IMR-90 (cell line): ENCODE data around the gene PCYT1A. TPM values are rescaled to one million over a fixed set of nuclear protein-coding genes. Genes with fewer than 3 reads are reported as not detected.

Experiments used
- ATAC-seq: fragments of 200-7000 bp; cut with Tn5 transposase; 2 replicates; pipeline ENCODE4 v1.9.1; 2020; ENCODE audit warnings: low read depth, mild to moderate bottlenecking, moderate library complexity
- BruUV-seq: library from RNA; stranded (reverse); fragments of 400-500 nt; replicated peaks from 2 replicates; lab custom pipeline; 2021; lab: Mats Ljungman, UMichigan
- CTCF ChIA-PET: fragments of 300-600 bp; formaldehyde crosslinking; extraction: SDS; loops from one replicate; lab custom pipeline; 2021; ENCODE audit warnings: antibody characterized with exemption; lab: Yijun Ruan, JAX
- POLR2A ChIA-PET: fragments of 300-600 bp; sonication (Branson Sonifier 250); formaldehyde crosslinking; loops from one replicate; lab custom pipeline; 2022; ENCODE audit warnings: antibody characterized with exemption; ENCODE audit not compliant: unreplicated experiment; lab: Charles Lee
- DNase-seq: peaks from one replicate; pipeline ENCODE4 v3.0.0; 2013
- H2AFZ ChIP-seq: replicated peaks from 2 replicates; pipeline ENCODE3; 2013; ENCODE audit warnings: low read length, mild to moderate bottlenecking; ENCODE audit not compliant: poor library complexity
- H2AK5ac ChIP-seq: 2 replicates; pipeline ENCODE4 v1.6.1; 2013; ENCODE audit warnings: low read depth, low read length, inconsistent platforms
- H2AK9ac ChIP-seq: replicated peaks from 2 replicates; pipeline ENCODE3; 2013; ENCODE audit warnings: mild to moderate bottlenecking, low read depth, low read length, moderate library complexity; ENCODE audit not compliant: poor library complexity
- H2BK120ac ChIP-seq: 2 replicates; pipeline ENCODE4 v1.6.1; 2013; ENCODE audit warnings: low read depth, low read length, inconsistent platforms
- H2BK15ac ChIP-seq: 3 replicates; pipeline ENCODE4 v1.6.1; 2013; ENCODE audit warnings: low read depth, low read length, inconsistent platforms
- H2BK20ac ChIP-seq: 2 replicates; pipeline ENCODE4 v1.6.1; 2013; ENCODE audit warnings: low read depth, mild to moderate bottlenecking, inconsistent platforms, low read length, moderate library complexity
- H2BK5ac ChIP-seq: 2 replicates; pipeline ENCODE4 v1.6.1; 2013; ENCODE audit warnings: mild to moderate bottlenecking, low read depth, low read length, inconsistent platforms; ENCODE audit not compliant: poor library complexity, severe bottlenecking
- H3K14ac ChIP-seq: replicated peaks from 2 replicates; pipeline ENCODE4 v1.6.1; 2013; ENCODE audit warnings: low read depth, low read length, inconsistent platforms
- H3K18ac ChIP-seq: 2 replicates; pipeline ENCODE4 v1.6.1; 2013; ENCODE audit warnings: low read depth, low read length, control low read depth
- H3K23ac ChIP-seq: 2 replicates; pipeline ENCODE4 v1.6.1; 2013; ENCODE audit warnings: low read depth, low read length, inconsistent platforms
- H3K27ac ChIP-seq: 2 replicates; pipeline ENCODE4 v1.5.1; 2013; ENCODE audit warnings: mild to moderate bottlenecking, control low read depth, low read length; ENCODE audit not compliant: insufficient read depth
- H3K27me3 ChIP-seq: 2 replicates; pipeline ENCODE4 v1.6.1; 2013; ENCODE audit warnings: low read length; ENCODE audit not compliant: control insufficient read depth, insufficient read depth
- H3K36me3 ChIP-seq: 2 replicates; pipeline ENCODE4 v1.6.1; 2013; ENCODE audit warnings: low read length, mixed read lengths; ENCODE audit not compliant: control insufficient read depth, insufficient read depth
- H3K4ac ChIP-seq: 2 replicates; pipeline ENCODE4 v1.6.1; 2013; ENCODE audit warnings: low read depth, low read length, inconsistent platforms
- H3K4me1 ChIP-seq: 2 replicates; pipeline ENCODE4 v1.6.1; 2013; ENCODE audit warnings: low read length, mixed read lengths; ENCODE audit not compliant: control insufficient read depth, insufficient read depth
- H3K4me2 ChIP-seq: 2 replicates; pipeline ENCODE4 v1.6.1; 2013; ENCODE audit warnings: low read depth, mild to moderate bottlenecking, control low read depth, low read length, moderate library complexity
- H3K4me3 ChIP-seq: 2 replicates; pipeline ENCODE4 v1.5.1; 2013; ENCODE audit warnings: low read depth, mild to moderate bottlenecking, control low read depth, low read length, moderate library complexity; ENCODE audit not compliant: insufficient read depth
- H3K56ac ChIP-seq: 2 replicates; pipeline ENCODE4 v1.6.1; 2013; ENCODE audit warnings: low read length, inconsistent platforms; ENCODE audit not compliant: insufficient read depth; ENCODE audit errors: extremely low read depth
- H3K79me1 ChIP-seq, 2 experiments: 2 replicates each; pipeline ENCODE4 v1.6.1; 2013; ENCODE audit warnings: low read length in 2 of 2, inconsistent platforms in 1 of 2, low read depth in 1 of 2
- H3K9ac ChIP-seq: 2 replicates; pipeline ENCODE4 v1.6.1; 2013; ENCODE audit warnings: low read depth, low read length, control low read depth
- H3K9me1 ChIP-seq: 2 replicates; pipeline ENCODE4 v1.6.1; 2013; ENCODE audit warnings: low read length, inconsistent platforms; ENCODE audit not compliant: insufficient read depth
- H3K9me3 ChIP-seq: 2 replicates; pipeline ENCODE4 v1.6.1; 2013; ENCODE audit warnings: low read length; ENCODE audit not compliant: control insufficient read depth, insufficient read depth
- H4K20me1 ChIP-seq: 2 replicates; pipeline ENCODE4 v1.6.1; 2013; ENCODE audit warnings: low read length, inconsistent platforms; ENCODE audit not compliant: insufficient read depth
- H4K5ac ChIP-seq: 2 replicates; pipeline ENCODE4 v1.6.1; 2013; ENCODE audit warnings: mild to moderate bottlenecking, low read depth, low read length, control low read depth
- H4K8ac ChIP-seq, 2 experiments: 2 replicates each; pipeline ENCODE4 v1.6.1; 2013; ENCODE audit warnings: low read depth in 2 of 2, low read length in 2 of 2, control low read depth in 1 of 2, inconsistent platforms in 1 of 2
- H4K91ac ChIP-seq: 2 replicates; pipeline ENCODE4 v1.6.1; 2013; ENCODE audit warnings: low read depth, low read length, inconsistent platforms; ENCODE audit not compliant: insufficient read depth
- BHLHE40 ChIP-seq: fragments of 150-350 bp; IDR thresholded peaks from 2 replicates; pipeline ENCODE4 v1.6.1; 2016; ENCODE audit warnings: mild to moderate bottlenecking, low read depth, low read length
- CEBPB ChIP-seq: IDR thresholded peaks from 2 replicates; pipeline ENCODE4 v1.6.1; 2012; ENCODE audit warnings: low read depth, low read length, improper control_type of control experiment
- FOS ChIP-seq: fragments of 150-350 bp; IDR thresholded peaks from 2 replicates; pipeline ENCODE4 v1.6.1; 2016; ENCODE audit warnings: low read depth, low read length
- MAFK ChIP-seq: IDR thresholded peaks from 2 replicates; pipeline ENCODE4 v1.6.1; 2012; ENCODE audit warnings: low read depth, low read length, improper control_type of control experiment
- MAZ ChIP-seq: IDR thresholded peaks from 2 replicates; pipeline ENCODE4 v1.6.1; 2012; ENCODE audit warnings: low read depth, mild to moderate bottlenecking, low read length, improper control_type of control experiment, moderate library complexity, borderline replicate concordance
- MXI1 ChIP-seq: IDR thresholded peaks from 2 replicates; pipeline ENCODE4 v1.6.1; 2012; ENCODE audit warnings: low read depth, mild to moderate bottlenecking, low read length, moderate library complexity, borderline replicate concordance
- POLR2A ChIP-seq: IDR thresholded peaks from 2 replicates; pipeline ENCODE4 v1.6.1; 2012; ENCODE audit warnings: mild to moderate bottlenecking, low read depth, low read length
- RAD21 ChIP-seq: IDR thresholded peaks from 2 replicates; pipeline ENCODE4 v1.6.1; 2012; ENCODE audit warnings: low read length, improper control_type of control experiment
- RFX5 ChIP-seq: IDR thresholded peaks from 2 replicates; pipeline ENCODE4 v1.8.0; 2012; ENCODE audit warnings: low read depth, mild to moderate bottlenecking, low read length, moderate library complexity
- WGBS, 2 experiments: methylation state at CpG; one replicate each; pipeline versions ENCODE4 v1.1.5 to v1.1.7; 2013; ENCODE audit warnings: missing lambda C conversion rate in 2 of 2; ENCODE audit not compliant: insufficient read length in 1 of 2; ENCODE audit errors: extremely low coverage in 2 of 2; 5-methylcytosine and 5-hydroxymethylcytosine counted together
- dilution Hi-C: fragments of 300-500 bp; cut with HindIII; formaldehyde crosslinking; loops from one replicate; pipeline ENCODE4 v1.14.3; 2018; ENCODE audit warnings: low sequenced_read_pairs; ENCODE audit not compliant: unreplicated experiment
- in situ Hi-C: fragments of 300-500 bp; cut with MboI; formaldehyde crosslinking; loops from 3 replicates; pipeline ENCODE4 v1.14.3; 2019; ENCODE audit warnings: low sequenced_read_pairs, inconsistent platforms, mixed read lengths
- intact Hi-C: fragments of 100-400 bp; cut with micrococcal nuclease; formaldehyde crosslinking; loops from 2 replicates; pipeline ENCODE4 v1.10.0; 2022
- polyA plus RNA-seq, 3 experiments: library from polyadenylated mRNA; depleted of rRNA; stranded (reverse); fragments of >200 nt; gene quantifications; 2 replicates each; pipeline ENCODE4 v1.2.3, GENCODE V29; 2012; ENCODE audit warnings: low replicate concordance in 1 of 3
- total RNA-seq: library from RNA; depleted of rRNA; stranded (reverse); fragments of >200 nt; gene quantifications from 2 replicates; pipeline ENCODE4 v1.2.3, GENCODE V29; 2012
- TF ChIP-seq, protein P1 (sequence below): fragments of 150-350 bp; IDR thresholded peaks from 2 replicates; pipeline ENCODE4 v1.6.1; 2017; ENCODE audit warnings: mild to moderate bottlenecking, antibody characterized with exemption, low read length, low read depth
- TF ChIP-seq, protein P2 (sequence below): fragments of 150-350 bp; IDR thresholded peaks from 2 replicates; pipeline ENCODE4 v1.6.1; 2016; ENCODE audit warnings: low read depth, mild to moderate bottlenecking, low read length, moderate library complexity, borderline replicate concordance
- TF ChIP-seq, protein P3 (sequence below): conservative IDR thresholded peaks from 2 replicates; pipeline ENCODE4 v1.5.1; 2012; ENCODE audit warnings: mild to moderate bottlenecking, low read depth, low read length, improper control_type of control experiment

The PCYT1A gene
- total and polyA plus RNA-seq, 2 of the 4 experiments (the other 2 are of a cell fraction) = 62.8 to 127 TPM

DNA sequence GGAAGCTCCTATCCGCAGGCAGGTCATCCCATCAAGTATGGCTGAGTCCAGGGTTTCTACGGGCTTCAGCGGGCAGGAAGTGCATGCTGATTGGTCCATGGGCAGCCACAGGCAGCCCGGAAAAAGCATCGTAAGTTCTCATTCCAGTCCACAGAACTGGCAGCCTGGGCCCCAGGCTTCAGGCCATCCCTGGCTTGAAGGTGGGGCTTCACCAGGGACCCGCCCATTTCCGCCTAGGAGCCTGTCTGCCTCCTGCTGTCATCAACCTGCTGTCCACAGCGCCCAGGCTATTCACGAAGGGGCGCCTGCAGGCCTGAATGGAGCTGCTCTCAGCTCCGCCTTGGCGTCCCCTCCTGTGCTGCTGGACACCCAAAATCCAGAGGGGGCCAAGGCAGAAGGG lies 13.9 kb downstream of the PCYT1A start:
- no peak overlapping the region for H4K91ac ChIP-seq
- H2AK9ac ChIP-seq = no peak overlapping the region
- CTCF ChIA-PET = interaction anchor here (0.5 kb wide), 1 partner anchor 17 kb away, joined by 3 read pairs; no protein-coding TSS in a partner anchor
- H3K56ac ChIP-seq = no peak overlapping the region
- H3K9ac ChIP-seq = no peak overlapping the region
- H3K4me1 ChIP-seq = peaks cover 2% of the 10 kb centered on the region
- no peak overlapping the region for H2BK15ac ChIP-seq
- H3K4me2 ChIP-seq = no peak overlapping the region
- 93% methylated on average over 9 of the region's 12 CpGs; no CpG with 5 or more reads in 1 of the 2 experiments for WGBS, 2 experiments
- no peak overlapping the region for H2AK5ac ChIP-seq
- H4K8ac ChIP-seq = no peak overlapping the region
- DNase-seq (no peak), ATAC-seq (no peak)
- no peak overlapping the region for H4K5ac ChIP-seq
- H3K79me1 ChIP-seq = peaks cover 44 to 74% of the 10 kb centered on the region in 2 experiments
- no peaks in the 10 kb centered on the region for H3K9me3 ChIP-seq
- no peak overlapping the region for H3K23ac ChIP-seq
- peaks cover 33% of the 10 kb centered on the region for H4K20me1 ChIP-seq
- H2BK120ac ChIP-seq = no peak overlapping the region
- peaks cover 19% of the 10 kb centered on the region for H3K36me3 ChIP-seq
- no peak overlapping the region for H2BK20ac ChIP-seq
- no peak overlapping the region for H3K4me3 ChIP-seq
- no TSS peak for BruUV-seq
- dilution Hi-C loops (no loop called here), intact Hi-C loops (no loop called here), in situ Hi-C loops (no loop called here)
- POLR2A ChIA-PET = no interaction called here
- peaks cover 17% of the 10 kb centered on the region for H3K9me1 ChIP-seq
- no peaks in the 10 kb centered on the region for H3K27me3 ChIP-seq
- no peak overlapping the region for H3K4ac ChIP-seq
- no peak overlapping the region for H2BK5ac ChIP-seq
- no peak overlapping the region for H3K27ac ChIP-seq
- no peak overlapping the region for H3K14ac ChIP-seq
- no peak overlapping the region for H2AFZ ChIP-seq
- no peak overlapping the region for H3K18ac ChIP-seq
- TF ChIP-seq, protein P1, sequence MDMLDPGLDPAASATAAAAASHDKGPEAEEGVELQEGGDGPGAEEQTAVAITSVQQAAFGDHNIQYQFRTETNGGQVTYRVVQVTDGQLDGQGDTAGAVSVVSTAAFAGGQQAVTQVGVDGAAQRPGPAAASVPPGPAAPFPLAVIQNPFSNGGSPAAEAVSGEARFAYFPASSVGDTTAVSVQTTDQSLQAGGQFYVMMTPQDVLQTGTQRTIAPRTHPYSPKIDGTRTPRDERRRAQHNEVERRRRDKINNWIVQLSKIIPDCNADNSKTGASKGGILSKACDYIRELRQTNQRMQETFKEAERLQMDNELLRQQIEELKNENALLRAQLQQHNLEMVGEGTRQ = no peak
- no peak for TF ChIP-seq FOS
- no peak for TF ChIP-seq RAD21
- no peak for TF ChIP-seq RFX5
- no peak for TF ChIP-seq MAZ
- TF ChIP-seq, protein P2, sequence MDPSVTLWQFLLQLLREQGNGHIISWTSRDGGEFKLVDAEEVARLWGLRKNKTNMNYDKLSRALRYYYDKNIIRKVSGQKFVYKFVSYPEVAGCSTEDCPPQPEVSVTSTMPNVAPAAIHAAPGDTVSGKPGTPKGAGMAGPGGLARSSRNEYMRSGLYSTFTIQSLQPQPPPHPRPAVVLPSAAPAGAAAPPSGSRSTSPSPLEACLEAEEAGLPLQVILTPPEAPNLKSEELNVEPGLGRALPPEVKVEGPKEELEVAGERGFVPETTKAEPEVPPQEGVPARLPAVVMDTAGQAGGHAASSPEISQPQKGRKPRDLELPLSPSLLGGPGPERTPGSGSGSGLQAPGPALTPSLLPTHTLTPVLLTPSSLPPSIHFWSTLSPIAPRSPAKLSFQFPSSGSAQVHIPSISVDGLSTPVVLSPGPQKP = no peak
- TF ChIP-seq POLR2A = no peak
- TF ChIP-seq MXI1 = no peak
- no peak for TF ChIP-seq MAFK
- no peak for TF ChIP-seq CEBPB
- TF ChIP-seq, protein P3, sequence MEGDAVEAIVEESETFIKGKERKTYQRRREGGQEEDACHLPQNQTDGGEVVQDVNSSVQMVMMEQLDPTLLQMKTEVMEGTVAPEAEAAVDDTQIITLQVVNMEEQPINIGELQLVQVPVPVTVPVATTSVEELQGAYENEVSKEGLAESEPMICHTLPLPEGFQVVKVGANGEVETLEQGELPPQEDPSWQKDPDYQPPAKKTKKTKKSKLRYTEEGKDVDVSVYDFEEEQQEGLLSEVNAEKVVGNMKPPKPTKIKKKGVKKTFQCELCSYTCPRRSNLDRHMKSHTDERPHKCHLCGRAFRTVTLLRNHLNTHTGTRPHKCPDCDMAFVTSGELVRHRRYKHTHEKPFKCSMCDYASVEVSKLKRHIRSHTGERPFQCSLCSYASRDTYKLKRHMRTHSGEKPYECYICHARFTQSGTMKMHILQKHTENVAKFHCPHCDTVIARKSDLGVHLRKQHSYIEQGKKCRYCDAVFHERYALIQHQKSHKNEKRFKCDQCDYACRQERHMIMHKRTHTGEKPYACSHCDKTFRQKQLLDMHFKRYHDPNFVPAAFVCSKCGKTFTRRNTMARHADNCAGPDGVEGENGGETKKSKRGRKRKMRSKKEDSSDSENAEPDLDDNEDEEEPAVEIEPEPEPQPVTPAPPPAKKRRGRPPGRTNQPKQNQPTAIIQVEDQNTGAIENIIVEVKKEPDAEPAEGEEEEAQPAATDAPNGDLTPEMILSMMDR = no peak
- no peak for TF ChIP-seq BHLHE40
